GM12878 (cell line): ENCODE measurements around the gene SNF8. TPM values are rescaled to one million over a fixed set of nuclear protein-coding genes. Genes with fewer than 3 reads are reported as not detected.

Experiments
- ATAC-seq: fragments of 200-7000 bp; cut with Tn5 transposase; 3 replicates; pipeline ENCODE4 v1.9.1; 2020; ENCODE audit warnings: mild to moderate bottlenecking, moderate library complexity
- BruUV-seq: library from RNA; stranded (reverse); fragments of 400-500 nt; replicated peaks from 2 replicates; lab custom pipeline; 2021; lab: Mats Ljungman, UMichigan
- CTCF ChIA-PET: fragments of 300-600 bp; sonication (Branson Sonifier 250); formaldehyde crosslinking; extraction: SDS; loops from one replicate; lab custom pipeline; 2021; ENCODE audit warnings: inconsistent platforms; lab: Yijun Ruan, JAX
- POLR2A ChIA-PET: fragments of 350-600 bp; formaldehyde crosslinking; extraction: SDS; loops from one replicate; lab custom pipeline; 2021; ENCODE audit warnings: inconsistent platforms; lab: Charles Lee
- RAD21 ChIA-PET: fragments of 300-600 bp; sonication (Branson Sonifier 250); formaldehyde crosslinking; loops from one replicate; lab custom pipeline; 2023; ENCODE audit warnings: antibody characterized with exemption; ENCODE audit not compliant: unreplicated experiment; lab: Charles Lee
- SMC1A ChIA-PET: fragments of 300-600 bp; sonication (Branson Sonifier 250); formaldehyde crosslinking; loops from one replicate; lab custom pipeline; 2023; ENCODE audit not compliant: unreplicated experiment, uncharacterized antibody; lab: Charles Lee
- DNase-seq: peaks from one replicate; pipeline ENCODE4 v3.0.0-alpha.2; 2011; ENCODE audit warnings: low read depth, low spot score
- FAIRE-seq: peaks from 3 replicates; lab custom pipeline; 2011; peaks lifted over from hg19 to GRCh38; lab: Jason Lieb, UNC
- H2AFZ ChIP-seq: 2 replicates; pipeline ENCODE4 v1.6.0; 2011; ENCODE audit warnings: low read depth, low read length, control low read depth; ENCODE audit not compliant: control insufficient read depth
- H3K27ac ChIP-seq: 2 replicates; pipeline ENCODE4 v1.5.1; 2011; ENCODE audit warnings: control low read depth; ENCODE audit not compliant: control insufficient read depth, insufficient read depth
- H3K27me3 ChIP-seq, 2 experiments: replicated peaks in 1 of 2; 2 replicates each; pipeline versions ENCODE4 v1.6.0 to v1.6.1; 2011; ENCODE audit warnings: low read length in 1 of 2; ENCODE audit not compliant: control insufficient read depth in 2 of 2, insufficient read depth in 2 of 2
- H3K36me3 ChIP-seq, 2 experiments: 2 replicates each; pipeline ENCODE4 v1.5.1; 2011; ENCODE audit warnings: low read length in 1 of 2; ENCODE audit not compliant: control insufficient read depth in 2 of 2, insufficient read depth in 2 of 2
- H3K4me1 ChIP-seq: 2 replicates; pipeline ENCODE4 v1.6.1; 2011; ENCODE audit warnings: mild to moderate bottlenecking, low read length, moderate library complexity, mixed read lengths; ENCODE audit not compliant: control insufficient read depth, insufficient read depth
- H3K4me2 ChIP-seq: 2 replicates; pipeline ENCODE4 v1.6.0; 2011; ENCODE audit warnings: control low read depth; ENCODE audit not compliant: control insufficient read depth, insufficient read depth
- H3K4me3 ChIP-seq: fragments of 200-600 bp; sonication (generic); 2 replicates; pipeline ENCODE4 v1.5.1; 2016
- H3K79me2 ChIP-seq: 2 replicates; pipeline ENCODE4 v1.6.0; 2011; ENCODE audit warnings: low read length; ENCODE audit not compliant: control insufficient read depth, insufficient read depth
- H3K9ac ChIP-seq: 2 replicates; pipeline ENCODE4 v1.8.0; 2011; ENCODE audit warnings: low read length, control low read depth, mixed read lengths; ENCODE audit not compliant: control insufficient read depth, insufficient read depth
- H3K9me3 ChIP-seq: replicated peaks from 3 replicates; pipeline ENCODE4 v1.5.1; 2011; ENCODE audit warnings: mild to moderate bottlenecking, low read length; ENCODE audit not compliant: control insufficient read depth, insufficient read depth
- H4K20me1 ChIP-seq: 2 replicates; pipeline ENCODE4 v1.6.0; 2011; ENCODE audit not compliant: control insufficient read depth, insufficient read depth
- CEBPB ChIP-seq, 2 experiments: fragments of 150-350 bp in 1 of 2; IDR thresholded peaks; 2 replicates each; pipeline ENCODE4 v1.6.1; 2012 to 2014; ENCODE audit warnings: low read depth in 2 of 2, low read length in 2 of 2, borderline replicate concordance in 1 of 2, inconsistent platforms in 1 of 2
- CHD1 ChIP-seq: IDR thresholded peaks from 2 replicates; pipeline ENCODE4 v1.6.1; 2012; ENCODE audit warnings: low read depth, low read length, improper control_type of control experiment
- CREB1 ChIP-seq: IDR thresholded peaks from 2 replicates; pipeline ENCODE4 v1.6.1; 2012; ENCODE audit warnings: low read depth, mild to moderate bottlenecking, inconsistent platforms
- ETV6 ChIP-seq, 2 experiments: fragments of 450-650 bp in 1 of 2; IDR thresholded peaks in 1 of 2; conservative IDR thresholded peaks in 1 of 2; 2 replicates each; pipeline ENCODE4 v1.6.1; 2014; ENCODE audit warnings: antibody characterized with exemption in 1 of 2, borderline replicate concordance in 1 of 2, low read depth in 1 of 2, mild to moderate bottlenecking in 1 of 2, moderate library complexity in 1 of 2
- GABPA ChIP-seq: IDR thresholded peaks from 2 replicates; pipeline ENCODE4 v1.6.1; 2014; ENCODE audit warnings: antibody characterized with exemption, low read depth, mild to moderate bottlenecking, inconsistent platforms
- GATAD2B ChIP-seq: fragments of 450-650 bp; conservative IDR thresholded peaks from 2 replicates; pipeline ENCODE4 v1.6.1; 2017; ENCODE audit warnings: low read depth, mild to moderate bottlenecking, moderate library complexity
- MTA2 ChIP-seq: fragments of 450-650 bp; IDR thresholded peaks from 2 replicates; pipeline ENCODE4 v1.6.1; 2016; ENCODE audit warnings: low read depth, mild to moderate bottlenecking, moderate library complexity
- MYC ChIP-seq: IDR thresholded peaks from 2 replicates; pipeline ENCODE4 v1.6.1; 2011; ENCODE audit warnings: mild to moderate bottlenecking, low read length, moderate library complexity, inconsistent platforms; ENCODE audit not compliant: insufficient read depth, insufficient replicate concordance, insufficient read length, severe bottlenecking
- POLR2AphosphoS2 ChIP-seq: IDR thresholded peaks from 2 replicates; pipeline ENCODE4 v1.6.1; 2011; ENCODE audit warnings: low read depth, mild to moderate bottlenecking, low read length, improper control_type of control experiment, moderate library complexity
- RBBP5 ChIP-seq: fragments of 200-600 bp; sonication (generic); conservative IDR thresholded peaks from 2 replicates; pipeline ENCODE4 v1.6.1; 2016
- RELA ChIP-seq: fragments of 450-650 bp; IDR thresholded peaks from 2 replicates; pipeline ENCODE4 v1.8.0; 2014; ENCODE audit warnings: borderline replicate concordance; ENCODE audit not compliant: partially characterized antibody
- RUNX3 ChIP-seq: IDR thresholded peaks from 2 replicates; pipeline ENCODE4 v1.6.1; 2012; ENCODE audit warnings: low read length, inconsistent platforms
- SRF ChIP-seq, 2 experiments: IDR thresholded peaks; 2 replicates each; pipeline ENCODE4 v1.6.1; 2011; ENCODE audit warnings: low read depth in 2 of 2, low read length in 2 of 2, mild to moderate bottlenecking in 1 of 2, moderate library complexity in 1 of 2
- STAT1 ChIP-seq: fragments of 450-650 bp; conservative IDR thresholded peaks from 2 replicates; pipeline ENCODE4 v1.6.1; 2014; ENCODE audit warnings: antibody characterized with exemption, mild to moderate bottlenecking
- YBX1 ChIP-seq: fragments of 450-650 bp; IDR thresholded peaks from 2 replicates; pipeline ENCODE4 v1.6.1; 2016; ENCODE audit warnings: antibody characterized with exemption
- WGBS: methylation state at CpG from one replicate; pipeline ENCODE4 v1.1.6; 2016; ENCODE audit warnings: low lambda C conversion rate; ENCODE audit not compliant: insufficient replicate concordance, insufficient coverage; ENCODE audit errors: missing lambda C conversion rate; 5-methylcytosine and 5-hydroxymethylcytosine counted together
- in situ Hi-C: fragments of 300-500 bp; cut with MboI; formaldehyde crosslinking; loops from 9 replicates; pipeline ENCODE4 v1.14.3; 2018; ENCODE audit warnings: mixed read lengths
- intact Hi-C: fragments of 100-400 bp; cut with micrococcal nuclease; formaldehyde crosslinking; loops from one replicate; pipeline ENCODE4 v1.14.2; 2022; ENCODE audit not compliant: unreplicated experiment
- polyA plus RNA-seq, 11 experiments: library from polyadenylated mRNA; depleted of rRNA in 4 of 11; unstranded in 6 of 11; stranded (reverse) in 5 of 11; fragments of >200 nt; fragmentation: Nextera tagmentation in 4 of 11; fragmentation: Illumina TruSeq in 1 of 11; extraction: Ambion mirVana in 4 of 11; extraction: Trizol in 1 of 11; gene quantifications; 1 replicate in 1 of 11; 2 replicates in 10 of 11; pipeline versions ENCODE4 v1.2.1 to v1.2.3, GENCODE V29; 2011 to 2016; ENCODE audit warnings: inconsistent platforms in 2 of 11, missing spikeins in 2 of 11, low read depth in 1 of 11
- total RNA-seq, 4 experiments: library from RNA; depleted of rRNA in 3 of 4; stranded (reverse); fragments of >200 nt in 3 of 4; fragmentation: Illumina TruSeq in 1 of 4; extraction: Trizol in 1 of 4; gene quantifications; 2 replicates each; pipeline versions ENCODE4 v1.2.1 to v1.2.3, GENCODE V29; 2013 to 2021
- TF ChIP-seq, protein P1 (sequence below): IDR thresholded peaks from 2 replicates; pipeline ENCODE4 v1.6.1; 2012; ENCODE audit warnings: low read depth, low read length, improper control_type of control experiment

The SNF8 gene
- total and polyA plus RNA-seq, 10 of the 15 experiments (the other 5 are each of a cell fraction or from before 2014, with no cell fraction given) = 6.1 to 228 (median 95.6) TPM

DNA sequence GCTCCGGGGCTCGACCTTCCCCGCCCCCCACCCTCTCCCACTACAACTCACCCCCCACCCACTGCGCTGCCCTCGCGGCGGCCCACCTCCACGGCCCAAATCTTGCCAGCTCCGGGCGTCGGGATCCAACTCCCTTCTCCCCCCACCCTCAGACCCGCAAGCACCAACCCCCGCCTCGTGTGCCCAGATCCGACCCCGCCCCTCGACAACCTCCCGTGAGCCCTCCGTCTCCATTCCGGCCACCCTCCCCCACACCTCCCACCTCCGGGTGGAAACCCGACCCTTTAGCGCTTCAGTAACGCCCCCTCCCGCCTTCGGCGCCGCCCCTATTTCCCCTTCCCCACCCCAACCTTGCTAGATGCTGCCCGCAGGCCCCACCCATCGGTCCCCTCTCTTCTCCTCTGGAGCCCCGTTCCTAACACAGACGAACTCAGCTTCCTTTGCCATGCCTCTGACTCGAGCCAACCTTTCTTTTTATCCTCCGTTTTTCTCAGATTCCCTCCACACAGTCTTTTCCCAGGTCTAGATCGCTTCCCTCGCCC is 35.7 kb downstream of the SNF8 start (continued):
- peak; percentile 8 for TF ChIP-seq MYC

DNA sequence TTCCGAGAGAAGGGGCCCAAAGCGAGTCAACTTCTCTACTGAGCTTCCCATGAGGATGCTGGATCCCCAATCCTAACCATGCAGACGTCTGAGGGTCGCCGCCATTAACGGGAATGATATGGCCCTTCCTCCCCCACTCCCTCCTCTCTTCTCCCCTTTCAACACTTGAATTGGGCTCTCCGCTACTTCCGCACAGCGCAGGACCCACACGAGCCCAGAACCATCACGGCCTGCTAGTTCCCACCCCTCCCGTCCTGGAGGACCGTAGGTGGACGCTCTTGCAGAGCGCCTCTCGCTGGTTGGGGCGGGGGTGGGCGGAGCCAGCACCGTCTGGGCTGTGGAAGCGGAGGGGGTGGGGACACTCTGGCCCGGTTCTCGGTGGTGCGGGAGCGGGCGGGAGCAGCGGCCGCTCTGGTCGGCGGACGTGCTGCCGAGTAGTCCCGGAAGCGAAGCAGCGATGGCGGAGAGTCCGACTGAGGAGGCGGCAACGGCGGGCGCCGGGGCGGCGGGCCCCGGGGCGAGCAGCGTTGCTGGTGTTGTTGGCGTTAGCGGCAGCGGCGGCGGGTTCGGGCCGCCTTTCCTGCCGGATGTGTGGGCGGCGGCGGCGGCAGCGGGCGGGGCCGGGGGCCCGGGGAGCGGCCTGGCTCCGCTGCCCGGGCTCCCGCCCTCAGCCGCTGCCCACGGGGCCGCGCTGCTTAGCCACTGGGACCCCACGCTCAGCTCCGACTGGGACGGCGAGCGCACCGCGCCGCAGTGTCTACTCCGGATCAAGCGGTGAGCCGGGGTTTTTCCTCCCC is 36.4 kb downstream of the SNF8 start, which contains the start of gene UBE2Z:
TSS of gene UBE2Z (plus strand) at position 361 of the 797 bp plus-strand sequence. CDS start at position 458, 97 bp downstream.
- peak within 1 kb of the TSS; percentile 92 for H3K9ac ChIP-seq
- H3K4me2 ChIP-seq = peak within 1 kb of the TSS; percentile 95
- BruUV-seq = no TSS peak
- H3K36me3 ChIP-seq = peaks cover 0 to 12% of the 10 kb centered on the region in 2 experiments
- ChIA-PET SMC1A (interaction anchor here (0.9 to 3.3 kb wide), 8 partner anchors 9 to 125 kb away, joined by 3 to 29 read pairs (median 4); partner anchors contain the start of gene ATP5MC1), POLR2A (interaction anchor here (0.5 to 1.5 kb wide), 15 partner anchors 9 to 306 kb away, joined by 3 to 15 read pairs (median 3); partner anchors contain the start of genes ATP5MC1 and SNF8), CTCF (interaction anchor here (0.8 to 3.3 kb wide), 4 partner anchors 15 to 282 kb away, joined by 3 to 21 read pairs (median 4); partner anchors contain the start of gene ATP5MC1), RAD21 (interaction anchor here (0.5 to 2.7 kb wide), 9 partner anchors 9 to 112 kb away, joined by 3 to 34 read pairs (median 3); partner anchors contain the start of genes ATP5MC1 and SNF8)
- WGBS = 3% methylated on average over 44 of the region's 81 CpGs
- H4K20me1 ChIP-seq = no peaks in the 10 kb centered on the region
- H3K4me3 ChIP-seq = peak within 1 kb of the TSS; percentile 84
- H3K79me2 ChIP-seq = peaks cover 55% of the 10 kb centered on the region
- intact Hi-C loops (loop anchor here (1.0 kb wide), 1 partner anchor 16 kb away; the partner anchor contains the start of gene ATP5MC1), in situ Hi-C loops (no loop called here)
- H3K4me1 ChIP-seq = peaks cover 14% of the 10 kb centered on the region
- no peaks in the 10 kb centered on the region for H3K27me3 ChIP-seq
- H3K9me3 ChIP-seq = no peaks in the 10 kb centered on the region
- peak within 1 kb of the TSS; percentile 89 for H3K27ac ChIP-seq
- FAIRE-seq = peak; percentile 98
- DNase-seq = peak; percentile 89
- peak; percentile 86 for ATAC-seq
- peak within 1 kb of the TSS; percentile 88 for H2AFZ ChIP-seq
- TF ChIP-seq POLR2AphosphoS2 = peak; percentile 75; the same call in 1 of the 2 replicates
- TF ChIP-seq GATAD2B = peak; percentile 82
- TF ChIP-seq CHD1 = no peak
- no peak; the same call in 1 of the 2 replicates for TF ChIP-seq RBBP5
- no peak for TF ChIP-seq CEBPB (IDR thresholded peaks at IDR 0.05; ENCODE audit: borderline replicate concordance in 1 of 2, low read depth in 2 of 2, low read length in 2 of 2)
- TF ChIP-seq ETV6 (conservative IDR thresholded peaks at IDR 0.05 in 1 of 2, IDR thresholded peaks at IDR 0.05 in 1 of 2; ENCODE audit: borderline replicate concordance in 1 of 2, low read depth in 1 of 2) = no peak
- no peak; the same call in 1 of the 2 replicates for TF ChIP-seq GABPA
- TF ChIP-seq, protein P1, sequence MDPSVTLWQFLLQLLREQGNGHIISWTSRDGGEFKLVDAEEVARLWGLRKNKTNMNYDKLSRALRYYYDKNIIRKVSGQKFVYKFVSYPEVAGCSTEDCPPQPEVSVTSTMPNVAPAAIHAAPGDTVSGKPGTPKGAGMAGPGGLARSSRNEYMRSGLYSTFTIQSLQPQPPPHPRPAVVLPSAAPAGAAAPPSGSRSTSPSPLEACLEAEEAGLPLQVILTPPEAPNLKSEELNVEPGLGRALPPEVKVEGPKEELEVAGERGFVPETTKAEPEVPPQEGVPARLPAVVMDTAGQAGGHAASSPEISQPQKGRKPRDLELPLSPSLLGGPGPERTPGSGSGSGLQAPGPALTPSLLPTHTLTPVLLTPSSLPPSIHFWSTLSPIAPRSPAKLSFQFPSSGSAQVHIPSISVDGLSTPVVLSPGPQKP = 0 out of 2 replicates have a peak, but pooled peaks have one; percentile 23
- TF ChIP-seq SRF (IDR thresholded peaks at IDR 0.05; ENCODE audit: low read depth in 2 of 2, low read length in 2 of 2) = peak; percentile 30 to 46; a peak in 1 of 4 replicates
- TF ChIP-seq RELA = peak; percentile 1
- no peak for TF ChIP-seq STAT1
- TF ChIP-seq YBX1 = no peak
- peak; percentile 28; the same call in 1 of the 2 replicates for TF ChIP-seq RUNX3
- peak; percentile 64; the same call in 1 of the 2 replicates for TF ChIP-seq CREB1
- TF ChIP-seq MTA2 = 0 out of 2 replicates have a peak, but pooled peaks have one; percentile 20
